ENCODE measurements around the gene KCP. TPM values are rescaled to one million over a fixed set of nuclear protein-coding genes. Genes with fewer than 3 reads are reported as not detected.

Gene KCP
- total and polyA plus RNA-seq, 2 of the 13 experiments (the other 11 are each of a cell fraction or from before 2014, with no cell fraction given), result 0.37 to 1.0 TPM

DNA sequence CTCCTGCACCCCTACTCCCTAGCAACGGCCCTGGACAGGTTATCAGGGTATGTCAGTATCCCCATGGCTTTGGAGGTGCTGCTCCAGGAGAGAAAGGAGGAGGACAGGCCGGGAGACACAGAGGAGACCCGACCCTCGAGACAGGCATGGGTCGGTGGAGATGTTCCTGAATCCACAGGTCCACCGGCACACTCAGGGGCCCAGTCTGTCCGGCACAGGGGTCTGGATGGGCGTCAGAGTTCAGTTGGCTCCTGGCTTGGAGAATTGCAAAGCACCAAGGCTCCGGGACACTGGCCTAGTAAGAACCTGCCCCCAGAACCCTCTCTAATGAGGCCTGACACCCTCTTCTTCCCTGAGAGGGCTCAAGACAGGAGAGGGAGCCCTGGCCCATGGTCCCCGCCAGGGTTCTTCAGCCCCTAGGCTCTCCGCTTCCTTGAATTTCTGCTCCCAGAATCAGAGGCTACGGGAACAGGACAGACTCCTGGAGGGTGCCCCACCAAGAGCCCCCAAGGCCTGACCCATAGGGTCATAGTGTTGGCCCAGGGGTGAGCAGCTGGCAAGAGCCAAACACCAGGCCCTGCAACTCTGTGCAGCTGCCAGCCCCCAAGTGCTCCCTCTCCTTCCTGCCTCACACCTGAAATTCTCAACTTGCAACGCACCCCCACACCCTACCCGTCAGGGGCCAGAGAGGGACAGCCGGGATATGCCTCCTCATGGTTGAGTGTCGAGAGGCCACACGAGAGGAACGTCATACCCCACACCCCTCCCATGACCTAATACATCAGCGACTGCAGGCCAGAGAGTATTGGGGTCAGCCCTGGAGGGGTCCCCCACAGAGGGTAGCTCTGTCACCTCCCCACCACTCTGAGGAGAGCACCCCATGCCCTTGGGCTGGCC, 21.7 kb upstream of the KCP start:
- WGBS (ENCODE audit: low lambda C conversion rate), result 48% methylated on average over 7 of the region's 19 CpGs
- TF ChIP-seq PAX8 (CRISPR knock-in tag; IDR thresholded peaks at IDR 0.05; ENCODE audit: borderline replicate concordance) (no peak), ZNF431 (CRISPR knock-in tag; IDR thresholded peaks at IDR 0.05; ENCODE audit: borderline replicate concordance, low read depth) (no peak), BCL6 (CRISPR knock-in tag; IDR thresholded peaks at IDR 0.05) (no peak), NR2F6 (IDR thresholded peaks at IDR 0.05) (no peak), NR2F6 (CRISPR knock-in tag; IDR thresholded peaks at IDR 0.05) (no peak), ZMYM3 (CRISPR knock-in tag; IDR thresholded peaks at IDR 0.05) (no peak), ZC3H4 (CRISPR knock-in tag; IDR thresholded peaks at IDR 0.05; ENCODE audit: borderline replicate concordance) (no peak), PRPF4 (IDR thresholded peaks at IDR 0.05; ENCODE audit: low read depth, low read length, poor library complexity, severe bottlenecking) (no peak), TCF7L2 (IDR thresholded peaks at IDR 0.05; ENCODE audit: low read depth, low read length) (no peak)
- TF ChIP-seq, protein P1, sequence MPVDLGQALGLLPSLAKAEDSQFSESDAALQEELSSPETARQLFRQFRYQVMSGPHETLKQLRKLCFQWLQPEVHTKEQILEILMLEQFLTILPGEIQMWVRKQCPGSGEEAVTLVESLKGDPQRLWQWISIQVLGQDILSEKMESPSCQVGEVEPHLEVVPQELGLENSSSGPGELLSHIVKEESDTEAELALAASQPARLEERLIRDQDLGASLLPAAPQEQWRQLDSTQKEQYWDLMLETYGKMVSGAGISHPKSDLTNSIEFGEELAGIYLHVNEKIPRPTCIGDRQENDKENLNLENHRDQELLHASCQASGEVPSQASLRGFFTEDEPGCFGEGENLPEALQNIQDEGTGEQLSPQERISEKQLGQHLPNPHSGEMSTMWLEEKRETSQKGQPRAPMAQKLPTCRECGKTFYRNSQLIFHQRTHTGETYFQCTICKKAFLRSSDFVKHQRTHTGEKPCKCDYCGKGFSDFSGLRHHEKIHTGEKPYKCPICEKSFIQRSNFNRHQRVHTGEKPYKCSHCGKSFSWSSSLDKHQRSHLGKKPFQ (CRISPR knock-in tag; IDR thresholded peaks at IDR 0.05; ENCODE audit: insufficient replicate concordance), result no peak
- TF ChIP-seq, protein P2, sequence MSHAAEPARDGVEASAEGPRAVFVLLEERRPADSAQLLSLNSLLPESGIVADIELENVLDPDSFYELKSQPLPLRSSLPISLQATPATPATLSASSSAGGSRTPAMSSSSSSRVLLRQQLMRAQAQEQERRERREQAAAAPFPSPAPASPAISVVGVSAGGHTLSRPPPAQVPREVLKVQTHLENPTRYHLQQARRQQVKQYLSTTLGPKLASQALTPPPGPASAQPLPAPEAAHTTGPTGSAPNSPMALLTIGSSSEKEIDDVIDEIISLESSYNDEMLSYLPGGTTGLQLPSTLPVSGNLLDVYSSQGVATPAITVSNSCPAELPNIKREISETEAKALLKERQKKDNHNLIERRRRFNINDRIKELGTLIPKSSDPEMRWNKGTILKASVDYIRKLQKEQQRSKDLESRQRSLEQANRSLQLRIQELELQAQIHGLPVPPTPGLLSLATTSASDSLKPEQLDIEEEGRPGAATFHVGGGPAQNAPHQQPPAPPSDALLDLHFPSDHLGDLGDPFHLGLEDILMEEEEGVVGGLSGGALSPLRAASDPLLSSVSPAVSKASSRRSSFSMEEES (CRISPR knock-in tag; IDR thresholded peaks at IDR 0.05), result no peak
- TF ChIP-seq, protein P3, sequence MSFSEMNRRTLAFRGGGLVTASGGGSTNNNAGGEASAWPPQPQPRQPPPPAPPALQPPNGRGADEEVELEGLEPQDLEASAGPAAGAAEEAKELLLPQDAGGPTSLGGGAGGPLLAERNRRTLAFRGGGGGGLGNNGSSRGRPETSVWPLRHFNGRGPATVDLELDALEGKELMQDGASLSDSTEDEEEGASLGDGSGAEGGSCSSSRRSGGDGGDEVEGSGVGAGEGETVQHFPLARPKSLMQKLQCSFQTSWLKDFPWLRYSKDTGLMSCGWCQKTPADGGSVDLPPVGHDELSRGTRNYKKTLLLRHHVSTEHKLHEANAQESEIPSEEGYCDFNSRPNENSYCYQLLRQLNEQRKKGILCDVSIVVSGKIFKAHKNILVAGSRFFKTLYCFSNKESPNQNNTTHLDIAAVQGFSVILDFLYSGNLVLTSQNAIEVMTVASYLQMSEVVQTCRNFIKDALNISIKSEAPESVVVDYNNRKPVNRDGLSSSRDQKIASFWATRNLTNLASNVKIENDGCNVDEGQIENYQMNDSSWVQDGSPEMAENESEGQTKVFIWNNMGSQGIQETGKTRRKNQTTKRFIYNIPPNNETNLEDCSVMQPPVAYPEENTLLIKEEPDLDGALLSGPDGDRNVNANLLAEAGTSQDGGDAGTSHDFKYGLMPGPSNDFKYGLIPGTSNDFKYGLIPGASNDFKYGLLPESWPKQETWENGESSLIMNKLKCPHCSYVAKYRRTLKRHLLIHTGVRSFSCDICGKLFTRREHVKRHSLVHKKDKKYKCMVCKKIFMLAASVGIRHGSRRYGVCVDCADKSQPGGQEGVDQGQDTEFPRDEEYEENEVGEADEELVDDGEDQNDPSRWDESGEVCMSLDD (CRISPR knock-in tag; IDR thresholded peaks at IDR 0.05; ENCODE audit: borderline replicate concordance), result no peak
- TF ChIP-seq, protein P4, sequence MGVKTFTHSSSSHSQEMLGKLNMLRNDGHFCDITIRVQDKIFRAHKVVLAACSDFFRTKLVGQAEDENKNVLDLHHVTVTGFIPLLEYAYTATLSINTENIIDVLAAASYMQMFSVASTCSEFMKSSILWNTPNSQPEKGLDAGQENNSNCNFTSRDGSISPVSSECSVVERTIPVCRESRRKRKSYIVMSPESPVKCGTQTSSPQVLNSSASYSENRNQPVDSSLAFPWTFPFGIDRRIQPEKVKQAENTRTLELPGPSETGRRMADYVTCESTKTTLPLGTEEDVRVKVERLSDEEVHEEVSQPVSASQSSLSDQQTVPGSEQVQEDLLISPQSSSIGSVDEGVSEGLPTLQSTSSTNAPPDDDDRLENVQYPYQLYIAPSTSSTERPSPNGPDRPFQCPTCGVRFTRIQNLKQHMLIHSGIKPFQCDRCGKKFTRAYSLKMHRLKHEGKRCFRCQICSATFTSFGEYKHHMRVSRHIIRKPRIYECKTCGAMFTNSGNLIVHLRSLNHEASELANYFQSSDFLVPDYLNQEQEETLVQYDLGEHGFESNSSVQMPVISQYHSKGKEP (CRISPR knock-in tag; IDR thresholded peaks at IDR 0.05), result no peak
- no peak for ATAC-seq
- ChIA-PET CTCF (ENCODE audit: low intra/inter-chr PET ratio, low total read pairs) (no interaction called here), POLR2A (no interaction called here)
- Histone ChIP-seq H3K4me2 (ENCODE audit: low read depth, low read length) (no peak overlapping the region), H3K9ac (ENCODE audit: insufficient read depth, low read depth, low read length) (no peak overlapping the region), H2AFZ (ENCODE audit: low read length) (no peak overlapping the region), H4K20me1 (ENCODE audit: insufficient read depth, low read length) (no peaks in the 10 kb centered on the region), H3K27ac (ENCODE audit: extremely low read length, insufficient read depth, low read length) (no peak overlapping the region), H3K9me3 (ENCODE audit: low read length) (no peaks in the 10 kb centered on the region), H3K27me3 (ENCODE audit: control insufficient read depth in 1 of 2, insufficient read depth in 2 of 2, low read length in 2 of 2) (peaks cover 9 to 51% of the 10 kb centered on the region in 2 experiments), H3K4me1 (ENCODE audit: insufficient read depth, low read length) (peaks cover 44% of the 10 kb centered on the region), H3K79me2 (ENCODE audit: insufficient read depth, low read length) (no peaks in the 10 kb centered on the region), H3K4me3 (replicated peaks in 1 of 3; ENCODE audit: insufficient read depth in 1 of 3, low read depth in 2 of 3, low read length in 3 of 3) (no peak overlapping the region), H3K36me3 (replicated peaks in 1 of 2; ENCODE audit: control insufficient read depth in 1 of 2, insufficient read depth in 2 of 2, low read length in 2 of 2) (no peaks in the 10 kb centered on the region)
- no peak for FAIRE-seq
- in situ Hi-C loops (cut with HindIII; ENCODE audit: extremely low pct_ligation_motif_present, low pct_unique_long_range_greater_than_20kb) (no loop called here), intact Hi-C loops (cut with micrococcal nuclease; ENCODE audit: unreplicated experiment) (no loop called here)
- BruUV-seq (replicated peaks), result no TSS peak
- DNase-seq (ENCODE audit: low spot score), result no peak
